ENCODE results near the gene GPA33. TPM values are rescaled to one million over a fixed set of nuclear protein-coding genes. Genes with fewer than 3 reads are reported as not detected.

GPA33 gene
- polyA plus RNA-seq, 1 of the 3 experiments (the other 2 are of a cell fraction) = not detected

DNA sequence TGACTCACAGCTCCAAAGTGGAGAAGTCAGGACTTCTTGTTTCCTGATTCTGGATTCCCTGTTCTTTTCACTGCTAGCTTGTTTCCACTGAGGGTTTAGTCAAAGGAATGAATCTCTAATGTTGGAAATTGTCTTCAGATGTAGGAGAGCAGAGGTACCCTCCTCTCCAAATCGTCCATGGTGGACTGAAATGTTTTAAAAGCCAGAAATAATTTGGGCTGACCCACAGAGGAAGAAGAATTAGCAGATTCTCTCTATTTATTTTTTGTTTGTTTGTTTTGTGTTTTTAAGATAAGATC lies 30.4 kb downstream of the GPA33 start:
- H3K9me3 ChIP-seq = no peaks in the 10 kb centered on the region
- no peaks in the 10 kb centered on the region for H3K9me2 ChIP-seq
- no peaks in the 10 kb centered on the region for H3F3A ChIP-seq (replicated peaks; ENCODE audit: insufficient read depth)
- no peaks in the 10 kb centered on the region for H4K20me1 ChIP-seq (ENCODE audit: insufficient read depth)
- H3K4me1 ChIP-seq (ENCODE audit: control insufficient read depth in 1 of 2, insufficient read depth in 2 of 2, low read depth in 1 of 2, low read length in 1 of 2) = peaks cover 0 to 5% of the 10 kb centered on the region in 2 experiments; a peak in 1 of 4 replicates
- H3K9ac ChIP-seq = no peak overlapping the region
- no peak for DNase-seq
- H3K4me3 ChIP-seq (ENCODE audit: low read depth in 2 of 2, low read length in 1 of 2) = no peak overlapping the region
- 0% methylated on average over 1 of the region's 1 CpG for WGBS (ENCODE audit: low lambda C conversion rate)
- H3K79me2 ChIP-seq (ENCODE audit: insufficient read depth) = no peaks in the 10 kb centered on the region
- no peaks in the 10 kb centered on the region for H3K27me3 ChIP-seq (ENCODE audit: insufficient read depth)
- H3K27ac ChIP-seq (ENCODE audit: low read depth in 2 of 2, low read length in 1 of 2) = no peak overlapping the region
- POLR2A ChIA-PET = interaction anchor here (1.5 kb wide), 1 partner anchor 149 kb away, joined by 5 read pairs; no protein-coding TSS in a partner anchor
- no peak overlapping the region for H3K4me2 ChIP-seq
- H3K36me3 ChIP-seq (replicated peaks in 1 of 2; ENCODE audit: control insufficient read depth in 1 of 2, insufficient read depth in 2 of 2, low read length in 1 of 2) = no peaks in the 10 kb centered on the region
- CTCF ChIA-PET = interaction anchor here (0.6 to 19.2 kb wide), 72 partner anchors 9 to 835 kb away, joined by 3 to 769 read pairs (median 4); partner anchors contain the start of genes CREG1, GPA33, POU2F1 and STYXL2
- TF ChIP-seq ELF1 (IDR thresholded peaks at IDR 0.05) (no peak), FOXJ3 (CRISPR knock-in tag; IDR thresholded peaks at IDR 0.05) (no peak), POLR2AphosphoS5 (IDR thresholded peaks at IDR 0.05; ENCODE audit: low read depth, low read length) (no peak), EZH2phosphoT487 (IDR thresholded peaks at IDR 0.05; ENCODE audit: borderline replicate concordance, low read depth) (no peak), FOXM1 (IDR thresholded peaks at IDR 0.05; ENCODE audit: low read depth) (no peak), GATA2 (CRISPR knock-in tag; IDR thresholded peaks at IDR 0.05) (no peak), RCOR1 (IDR thresholded peaks at IDR 0.05; ENCODE audit: low read length) (no peak)
- TF ChIP-seq, protein P1, sequence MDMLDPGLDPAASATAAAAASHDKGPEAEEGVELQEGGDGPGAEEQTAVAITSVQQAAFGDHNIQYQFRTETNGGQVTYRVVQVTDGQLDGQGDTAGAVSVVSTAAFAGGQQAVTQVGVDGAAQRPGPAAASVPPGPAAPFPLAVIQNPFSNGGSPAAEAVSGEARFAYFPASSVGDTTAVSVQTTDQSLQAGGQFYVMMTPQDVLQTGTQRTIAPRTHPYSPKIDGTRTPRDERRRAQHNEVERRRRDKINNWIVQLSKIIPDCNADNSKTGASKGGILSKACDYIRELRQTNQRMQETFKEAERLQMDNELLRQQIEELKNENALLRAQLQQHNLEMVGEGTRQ (IDR thresholded peaks at IDR 0.05; ENCODE audit: borderline replicate concordance, low read depth, low read length) = no peak
- TF ChIP-seq, protein P2, sequence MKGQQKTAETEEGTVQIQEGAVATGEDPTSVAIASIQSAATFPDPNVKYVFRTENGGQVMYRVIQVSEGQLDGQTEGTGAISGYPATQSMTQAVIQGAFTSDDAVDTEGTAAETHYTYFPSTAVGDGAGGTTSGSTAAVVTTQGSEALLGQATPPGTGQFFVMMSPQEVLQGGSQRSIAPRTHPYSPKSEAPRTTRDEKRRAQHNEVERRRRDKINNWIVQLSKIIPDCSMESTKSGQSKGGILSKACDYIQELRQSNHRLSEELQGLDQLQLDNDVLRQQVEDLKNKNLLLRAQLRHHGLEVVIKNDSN (IDR thresholded peaks at IDR 0.05; ENCODE audit: borderline replicate concordance, low read depth) = no peak
- H2AFZ ChIP-seq (ENCODE audit: low read depth) = no peak overlapping the region

DNA sequence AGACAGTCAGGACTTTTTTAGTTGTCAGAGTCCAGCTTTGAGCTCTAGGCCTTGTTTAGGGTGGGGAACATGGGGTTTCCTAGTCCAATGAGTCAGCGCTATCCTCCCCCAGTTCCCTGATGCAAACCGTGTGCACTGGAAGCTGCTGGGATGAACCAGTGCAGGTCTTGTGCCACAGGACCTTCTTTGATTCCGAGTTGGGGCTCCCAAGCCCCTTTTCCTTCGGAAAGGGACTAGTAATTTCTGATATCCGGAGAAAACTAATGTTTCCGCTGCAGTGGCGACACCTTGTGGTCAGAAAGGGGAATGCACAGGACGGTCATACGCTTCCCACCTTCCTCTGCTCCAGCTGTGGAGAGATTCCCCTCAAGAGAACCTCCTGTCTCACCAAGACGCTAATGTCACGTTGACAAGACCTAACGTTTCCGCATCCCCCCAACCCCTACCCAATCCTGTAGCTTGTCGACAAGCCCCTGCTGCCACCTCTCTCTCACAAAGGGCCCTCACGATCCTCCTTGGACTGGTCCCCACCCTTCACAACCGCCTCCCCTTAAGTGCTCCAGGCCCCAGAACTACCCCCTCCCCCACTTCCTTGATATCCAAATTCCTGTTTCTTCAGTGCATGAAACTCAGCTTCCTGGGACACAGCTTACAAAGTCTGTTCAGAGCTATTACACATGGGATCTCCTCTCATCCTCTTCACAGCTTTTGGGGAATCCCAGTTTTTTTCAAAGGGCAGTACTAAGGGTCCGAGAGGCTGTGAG lies 30.9 kb downstream of the GPA33 start:
- Histone ChIP-seq H2AFZ (ENCODE audit: low read depth) (peak overlapping the region; percentile 80), H3K9me2 (no peaks in the 10 kb centered on the region), H3F3A (replicated peaks; ENCODE audit: insufficient read depth) (no peaks in the 10 kb centered on the region), H3K9ac (no peak overlapping the region), H3K4me2 (no peak overlapping the region), H3K9me3 (no peaks in the 10 kb centered on the region), H3K27me3 (ENCODE audit: insufficient read depth) (no peaks in the 10 kb centered on the region), H3K4me3 (ENCODE audit: low read depth in 2 of 2, low read length in 1 of 2) (peak overlapping the region in 1 of 2 experiments; percentile 29; a peak in 2 of 4 replicates), H4K20me1 (ENCODE audit: insufficient read depth) (no peaks in the 10 kb centered on the region), H3K27ac (ENCODE audit: low read depth in 2 of 2, low read length in 1 of 2) (no peak overlapping the region), H3K4me1 (ENCODE audit: control insufficient read depth in 1 of 2, insufficient read depth in 2 of 2, low read depth in 1 of 2, low read length in 1 of 2) (peaks cover 0 to 5% of the 10 kb centered on the region in 2 experiments; a peak in 1 of 4 replicates), H3K36me3 (replicated peaks in 1 of 2; ENCODE audit: control insufficient read depth in 1 of 2, insufficient read depth in 2 of 2, low read length in 1 of 2) (no peaks in the 10 kb centered on the region), H3K79me2 (ENCODE audit: insufficient read depth) (no peaks in the 10 kb centered on the region)
- CTCF ChIA-PET = interaction anchor here (0.6 to 19.2 kb wide), 81 partner anchors 8 to 836 kb away, joined by 3 to 769 read pairs (median 4); partner anchors contain the start of genes CREG1, GPA33, POU2F1 and STYXL2
- DNase-seq = peak; percentile 69
- POLR2A ChIA-PET = interaction anchor here (1.5 kb wide), 1 partner anchor 149 kb away, joined by 5 read pairs; no protein-coding TSS in a partner anchor
- TF ChIP-seq SMC3 (IDR thresholded peaks at IDR 0.05; ENCODE audit: low read depth, low read length) = peak; percentile 83
- TF ChIP-seq MEF2A (IDR thresholded peaks at IDR 0.05; ENCODE audit: borderline replicate concordance, low read depth) = no peak
- TF ChIP-seq NFIC (IDR thresholded peaks at IDR 0.05; ENCODE audit: borderline replicate concordance) = no peak
- no peak for TF ChIP-seq RFX5 (IDR thresholded peaks at IDR 0.05; ENCODE audit: low read length)
- TF ChIP-seq RAD21 (IDR thresholded peaks at IDR 0.05; ENCODE audit: low read length) = peak; percentile 79
- TF ChIP-seq, protein P3, sequence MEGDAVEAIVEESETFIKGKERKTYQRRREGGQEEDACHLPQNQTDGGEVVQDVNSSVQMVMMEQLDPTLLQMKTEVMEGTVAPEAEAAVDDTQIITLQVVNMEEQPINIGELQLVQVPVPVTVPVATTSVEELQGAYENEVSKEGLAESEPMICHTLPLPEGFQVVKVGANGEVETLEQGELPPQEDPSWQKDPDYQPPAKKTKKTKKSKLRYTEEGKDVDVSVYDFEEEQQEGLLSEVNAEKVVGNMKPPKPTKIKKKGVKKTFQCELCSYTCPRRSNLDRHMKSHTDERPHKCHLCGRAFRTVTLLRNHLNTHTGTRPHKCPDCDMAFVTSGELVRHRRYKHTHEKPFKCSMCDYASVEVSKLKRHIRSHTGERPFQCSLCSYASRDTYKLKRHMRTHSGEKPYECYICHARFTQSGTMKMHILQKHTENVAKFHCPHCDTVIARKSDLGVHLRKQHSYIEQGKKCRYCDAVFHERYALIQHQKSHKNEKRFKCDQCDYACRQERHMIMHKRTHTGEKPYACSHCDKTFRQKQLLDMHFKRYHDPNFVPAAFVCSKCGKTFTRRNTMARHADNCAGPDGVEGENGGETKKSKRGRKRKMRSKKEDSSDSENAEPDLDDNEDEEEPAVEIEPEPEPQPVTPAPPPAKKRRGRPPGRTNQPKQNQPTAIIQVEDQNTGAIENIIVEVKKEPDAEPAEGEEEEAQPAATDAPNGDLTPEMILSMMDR (IDR thresholded peaks at IDR 0.05) = peak; percentile 95
- WGBS (ENCODE audit: low lambda C conversion rate) = 11% methylated on average over 16 of the region's 17 CpGs

Measured in SK-N-SH (cell line).